Loucy (cell line): ENCODE data around the gene ARL2.

Source experiments
- H2AFZ ChIP-seq: fragments of 200-600 bp; sonication (generic); 2 replicates; pipeline ENCODE4 v1.6.0; 2016; ENCODE audit warnings: antibody characterized with exemption, mild to moderate bottlenecking, low read length, moderate library complexity
- H3F3A ChIP-seq: fragments of 200-600 bp; 2 replicates; pipeline ENCODE4 v1.6.0; 2016; ENCODE audit warnings: antibody characterized with exemption, low read depth, mild to moderate bottlenecking
- H3K27me3 ChIP-seq: fragments of 200-600 bp; sonication (generic); 2 replicates; pipeline ENCODE4 v1.6.1; 2014; ENCODE audit warnings: low read length, mild to moderate bottlenecking; ENCODE audit not compliant: insufficient read depth, poor library complexity, severe bottlenecking
- H3K36me3 ChIP-seq: fragments of 200-600 bp; sonication (generic); 2 replicates; pipeline ENCODE4 v1.6.1; 2016; ENCODE audit warnings: low read length; ENCODE audit not compliant: insufficient read depth
- H3K4me1 ChIP-seq: fragments of 200-600 bp; sonication (generic); 2 replicates; pipeline ENCODE4 v1.5.1; 2014; ENCODE audit warnings: low read length, mild to moderate bottlenecking; ENCODE audit not compliant: insufficient read depth, poor library complexity, severe bottlenecking
- H3K4me2 ChIP-seq: fragments of 200-600 bp; sonication (generic); 2 replicates; pipeline ENCODE4 v1.6.0; 2014; ENCODE audit warnings: antibody characterized with exemption, low read length, low read depth, mild to moderate bottlenecking; ENCODE audit not compliant: poor library complexity, severe bottlenecking
- H3K4me3 ChIP-seq: fragments of 200-600 bp; sonication (generic); 2 replicates; pipeline ENCODE4 v1.5.1; 2014; ENCODE audit warnings: low read length, mild to moderate bottlenecking, mixed read lengths; ENCODE audit not compliant: poor library complexity, severe bottlenecking
- H3K79me2 ChIP-seq: fragments of 200-600 bp; sonication (generic); 2 replicates; pipeline ENCODE4 v1.6.1; 2014; ENCODE audit warnings: low read length; ENCODE audit not compliant: insufficient read depth
- H3K9ac ChIP-seq: fragments of 200-600 bp; sonication (generic); 2 replicates; pipeline ENCODE4 v1.6.0; 2014; ENCODE audit warnings: mild to moderate bottlenecking, low read depth, low read length, moderate library complexity; ENCODE audit not compliant: poor library complexity, severe bottlenecking
- H3K9me2 ChIP-seq: fragments of 200-600 bp; sonication (generic); replicated peaks from 2 replicates; pipeline ENCODE4 v1.6.1; 2016; ENCODE audit warnings: low read depth, low read length, mixed read lengths
- H3K9me3 ChIP-seq: fragments of 200-600 bp; sonication (generic); 2 replicates; pipeline ENCODE4 v1.6.1; 2014; ENCODE audit warnings: mild to moderate bottlenecking, antibody characterized with exemption, low read length, low read depth; ENCODE audit not compliant: insufficient read depth
- H4K20me1 ChIP-seq: fragments of 200-600 bp; sonication (generic); 2 replicates; pipeline ENCODE4 v1.6.0; 2014; ENCODE audit warnings: antibody characterized with exemption, low read length, mild to moderate bottlenecking; ENCODE audit not compliant: insufficient read depth, poor library complexity, severe bottlenecking
- CTCF ChIP-seq: fragments of 200-600 bp; sonication (generic); conservative IDR thresholded peaks from 2 replicates; pipeline ENCODE4 v1.5.1; 2014; ENCODE audit warnings: mild to moderate bottlenecking, antibody characterized with exemption, low read length
- EZH2phosphoT487 ChIP-seq: fragments of 200-600 bp; IDR thresholded peaks from 2 replicates; pipeline ENCODE4 v1.6.1; 2018; ENCODE audit warnings: antibody characterized with exemption, mild to moderate bottlenecking, moderate library complexity, borderline replicate concordance

ARL2 gene

GRCh38 chr11:65055538-65055937, 41.6 kb downstream of the ARL2 start:
- Histone ChIP-seq H3K9me3 (no peaks in the 10 kb centered on the region), H3K9ac (no peak overlapping the region), H3K9me2 (no peaks in the 10 kb centered on the region), H2AFZ (no peak overlapping the region), H4K20me1 (no peaks in the 10 kb centered on the region), H3F3A (no peaks in the 10 kb centered on the region), H3K4me3 (no peak overlapping the region), H3K4me1 (peaks cover 5% of the 10 kb centered on the region), H3K27me3 (no peaks in the 10 kb centered on the region), H3K36me3 (no peaks in the 10 kb centered on the region), H3K79me2 (no peaks in the 10 kb centered on the region), H3K4me2 (no peak overlapping the region)
- TF ChIP-seq CTCF (no peak), EZH2phosphoT487 (no peak)

GRCh38 chr11:65056999-65057398, 43.0 kb downstream of the ARL2 start:
- Histone ChIP-seq H3K27me3 (no peaks in the 10 kb centered on the region), H2AFZ (no peak overlapping the region)

GRCh38 chr11:65057526-65057925, 43.6 kb downstream of the ARL2 start:
- H3F3A ChIP-seq = no peaks in the 10 kb centered on the region
- H3K9me2 ChIP-seq = no peaks in the 10 kb centered on the region
- no peaks in the 10 kb centered on the region for H3K27me3 ChIP-seq
- H3K36me3 ChIP-seq = no peaks in the 10 kb centered on the region
- TF ChIP-seq CTCF = no peak
- TF ChIP-seq EZH2phosphoT487 = no peak
- no peak overlapping the region for H3K9ac ChIP-seq
- no peaks in the 10 kb centered on the region for H3K79me2 ChIP-seq
- no peaks in the 10 kb centered on the region for H3K9me3 ChIP-seq
- H3K4me3 ChIP-seq = no peak overlapping the region
- peaks cover 5% of the 10 kb centered on the region for H3K4me1 ChIP-seq
- no peaks in the 10 kb centered on the region for H4K20me1 ChIP-seq
- H2AFZ ChIP-seq = no peak overlapping the region
- H3K4me2 ChIP-seq = no peak overlapping the region

More at GRCh38 chr11:65056999-65057398, 43.0 kb downstream of the ARL2 start:
- no peaks in the 10 kb centered on the region for H3K9me3 ChIP-seq
- H4K20me1 ChIP-seq = no peaks in the 10 kb centered on the region
- no peak overlapping the region for H3K4me3 ChIP-seq
- H3K9ac ChIP-seq = no peak overlapping the region
- H3K9me2 ChIP-seq = no peaks in the 10 kb centered on the region
- H3K4me1 ChIP-seq = peaks cover 5% of the 10 kb centered on the region
- H3F3A ChIP-seq = no peaks in the 10 kb centered on the region
- no peak overlapping the region for H3K4me2 ChIP-seq
- no peaks in the 10 kb centered on the region for H3K36me3 ChIP-seq
- H3K79me2 ChIP-seq = no peaks in the 10 kb centered on the region
- TF ChIP-seq CTCF (no peak), EZH2phosphoT487 (no peak)
